ENCODE measurements around the gene AADAT. TPM values are rescaled to one million over a fixed set of nuclear protein-coding genes. Genes with fewer than 3 reads are reported as not detected.

Gene AADAT
- total RNA-seq, 4 donors from 2014 or later = 1.5 to 8.7 (median 5.2) TPM

DNA sequence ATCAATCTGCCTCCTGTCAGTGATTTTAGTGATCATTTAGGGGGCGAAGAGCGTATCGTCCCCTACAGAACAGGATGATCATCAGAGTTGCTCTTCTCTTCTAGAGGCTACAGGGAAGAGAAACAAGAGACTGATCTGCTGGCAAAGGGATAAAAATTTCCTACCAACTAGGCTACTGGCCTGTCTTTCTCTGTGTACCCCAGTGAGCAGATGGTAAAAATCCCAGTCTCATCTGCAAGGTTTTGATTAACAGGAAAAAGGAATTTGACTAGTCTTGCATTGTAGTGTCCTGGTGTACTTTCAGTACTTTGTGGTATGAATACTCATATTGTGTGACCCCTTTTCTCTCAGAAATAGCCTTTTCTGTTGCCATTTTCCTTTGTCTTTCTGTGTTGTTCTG lies 21.8 kb upstream of the AADAT start:
- ATAC-seq = no peak
- H3K4me1 ChIP-seq = no peaks in the 10 kb centered on the region
- no peak overlapping the region for H3K27ac ChIP-seq
- H3K36me3 ChIP-seq = no peaks in the 10 kb centered on the region
- TF ChIP-seq EP300 (IDR thresholded peaks at IDR 0.05) (no peak), POLR2A (IDR thresholded peaks at IDR 0.05) (no peak)
- TF ChIP-seq, protein P1, sequence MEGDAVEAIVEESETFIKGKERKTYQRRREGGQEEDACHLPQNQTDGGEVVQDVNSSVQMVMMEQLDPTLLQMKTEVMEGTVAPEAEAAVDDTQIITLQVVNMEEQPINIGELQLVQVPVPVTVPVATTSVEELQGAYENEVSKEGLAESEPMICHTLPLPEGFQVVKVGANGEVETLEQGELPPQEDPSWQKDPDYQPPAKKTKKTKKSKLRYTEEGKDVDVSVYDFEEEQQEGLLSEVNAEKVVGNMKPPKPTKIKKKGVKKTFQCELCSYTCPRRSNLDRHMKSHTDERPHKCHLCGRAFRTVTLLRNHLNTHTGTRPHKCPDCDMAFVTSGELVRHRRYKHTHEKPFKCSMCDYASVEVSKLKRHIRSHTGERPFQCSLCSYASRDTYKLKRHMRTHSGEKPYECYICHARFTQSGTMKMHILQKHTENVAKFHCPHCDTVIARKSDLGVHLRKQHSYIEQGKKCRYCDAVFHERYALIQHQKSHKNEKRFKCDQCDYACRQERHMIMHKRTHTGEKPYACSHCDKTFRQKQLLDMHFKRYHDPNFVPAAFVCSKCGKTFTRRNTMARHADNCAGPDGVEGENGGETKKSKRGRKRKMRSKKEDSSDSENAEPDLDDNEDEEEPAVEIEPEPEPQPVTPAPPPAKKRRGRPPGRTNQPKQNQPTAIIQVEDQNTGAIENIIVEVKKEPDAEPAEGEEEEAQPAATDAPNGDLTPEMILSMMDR (IDR thresholded peaks at IDR 0.05) = no peak
- no peaks in the 10 kb centered on the region for H3K27me3 ChIP-seq
- H3K9me3 ChIP-seq = no peaks in the 10 kb centered on the region
- H3K4me3 ChIP-seq = no peak overlapping the region
- WGBS, 2 donors (ENCODE audit: low coverage in 1 of 2) = 94% methylated on average over 3 of the region's 3 CpGs; no CpG with 5 or more reads in 1 of the 2 donors

DNA sequence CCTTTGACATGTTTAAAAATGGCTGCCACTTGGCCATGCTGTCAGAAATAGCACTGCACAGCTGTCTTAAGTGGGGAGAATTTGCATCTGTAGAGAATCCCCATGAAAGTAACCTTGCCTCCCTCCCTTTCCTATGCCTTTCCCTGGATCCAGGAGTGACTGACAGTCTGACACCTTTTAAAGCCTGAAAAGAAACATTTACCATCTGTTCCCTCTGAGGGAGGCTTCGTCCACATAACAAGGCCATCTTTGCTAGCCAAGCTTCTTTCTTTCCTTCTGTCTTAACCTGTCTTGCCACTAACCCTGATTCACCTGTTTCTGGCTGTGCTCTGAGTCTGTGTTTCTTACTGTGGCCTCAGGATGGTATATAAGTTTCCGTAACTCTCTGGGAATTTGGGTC lies 21.3 kb upstream of the AADAT start:
- WGBS, 2 donors (ENCODE audit: low coverage in 1 of 2) = 83 to 86% methylated on average over 1 to 2 of the region's 2 CpGs
- no peak for TF ChIP-seq POLR2AphosphoS5 (IDR thresholded peaks at IDR 0.05)
- TF ChIP-seq, protein P1 (IDR thresholded peaks at IDR 0.05) = no peak
- no peak for TF ChIP-seq EP300 (IDR thresholded peaks at IDR 0.05)
- H3K4me3 ChIP-seq = no peak overlapping the region
- no peak overlapping the region for H3K27ac ChIP-seq
- no peaks in the 10 kb centered on the region for H3K4me1 ChIP-seq
- H3K9me3 ChIP-seq = no peaks in the 10 kb centered on the region
- ATAC-seq = no peak
- no peaks in the 10 kb centered on the region for H3K27me3 ChIP-seq
- H3K36me3 ChIP-seq = no peaks in the 10 kb centered on the region

DNA sequence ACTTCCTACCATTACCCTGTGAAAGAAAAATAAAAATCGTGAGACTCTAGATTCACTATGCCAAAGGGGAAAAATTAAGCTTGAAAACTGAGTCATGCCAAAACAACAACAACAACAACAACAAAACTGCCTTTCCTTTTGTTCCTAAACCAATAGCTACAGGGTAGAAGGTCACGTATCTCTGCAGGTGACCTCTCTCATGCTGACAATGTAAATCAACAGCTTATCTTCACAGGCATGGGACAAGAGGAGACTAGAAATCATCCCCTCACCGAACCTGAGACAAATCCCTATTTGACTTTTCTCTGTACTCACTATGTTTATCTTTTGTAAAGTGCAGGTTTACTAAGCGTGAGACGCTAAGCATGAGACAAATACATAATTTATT lies 20.5 kb upstream of the AADAT start:
- 24 to 48% methylated on average over 5 of the region's 5 CpGs for WGBS, 2 donors (ENCODE audit: low coverage in 1 of 2)

DNA sequence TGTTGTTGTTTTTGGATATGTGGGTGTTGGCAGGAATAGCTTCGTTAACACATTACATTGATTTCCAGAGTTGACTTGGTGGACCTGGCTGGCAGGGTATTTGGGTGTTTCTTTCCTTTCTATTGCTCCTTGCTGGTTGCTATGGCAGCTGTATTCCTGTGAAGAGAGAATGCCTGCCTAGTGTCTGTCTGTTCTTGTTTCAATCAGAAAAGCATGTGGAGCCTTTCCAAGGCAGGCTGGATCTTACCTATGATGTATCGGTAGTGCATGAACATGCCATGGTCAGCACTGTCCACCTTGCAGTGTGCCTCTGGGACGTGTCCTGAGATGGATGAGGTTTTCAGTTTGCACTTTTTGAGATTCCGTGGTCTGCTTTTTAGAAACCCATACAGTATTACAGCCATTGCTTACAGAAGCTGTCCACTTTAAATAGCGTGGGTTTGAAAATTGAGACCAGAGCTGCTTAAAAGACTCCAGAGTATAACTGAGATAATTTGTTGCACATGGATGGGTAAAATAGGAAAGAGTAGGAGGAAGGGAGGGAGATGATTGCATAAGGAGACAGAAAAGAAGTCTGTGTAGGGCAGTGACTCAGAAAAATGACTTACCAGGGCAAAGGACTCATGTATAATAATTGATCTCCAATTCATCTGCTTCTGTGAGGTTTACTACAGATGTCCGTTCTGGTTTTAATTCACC lies 20.0 kb upstream of the AADAT start:
- Histone ChIP-seq H3K36me3 (no peaks in the 10 kb centered on the region), H3K27me3 (no peaks in the 10 kb centered on the region), H3K9me3 (no peaks in the 10 kb centered on the region), H3K27ac (no peak overlapping the region), H3K4me1 (no peaks in the 10 kb centered on the region), H3K4me3 (no peak overlapping the region)
- TF ChIP-seq EP300 (IDR thresholded peaks at IDR 0.05) = no peak
- TF ChIP-seq POLR2AphosphoS5 (IDR thresholded peaks at IDR 0.05) = no peak
- TF ChIP-seq, protein P1 (IDR thresholded peaks at IDR 0.05) = no peak
- no peak for TF ChIP-seq POLR2A (IDR thresholded peaks at IDR 0.05)
- ATAC-seq = no peak
- 33 to 38% methylated on average over 4 to 6 of the region's 6 CpGs for WGBS, 2 donors (ENCODE audit: low coverage in 1 of 2)

More for the DNA sequence above, 20.5 kb upstream of the AADAT start:
- H3K4me1 ChIP-seq = no peaks in the 10 kb centered on the region
- H3K36me3 ChIP-seq = no peaks in the 10 kb centered on the region
- no peaks in the 10 kb centered on the region for H3K27me3 ChIP-seq
- no peaks in the 10 kb centered on the region for H3K9me3 ChIP-seq
- H3K4me3 ChIP-seq = no peak overlapping the region
- TF ChIP-seq POLR2AphosphoS5 (IDR thresholded peaks at IDR 0.05) (no peak), EP300 (IDR thresholded peaks at IDR 0.05) (no peak), POLR2A (IDR thresholded peaks at IDR 0.05) (no peak)
- TF ChIP-seq, protein P1 (IDR thresholded peaks at IDR 0.05) = no peak
- H3K27ac ChIP-seq = no peak overlapping the region
- ATAC-seq = no peak

DNA sequence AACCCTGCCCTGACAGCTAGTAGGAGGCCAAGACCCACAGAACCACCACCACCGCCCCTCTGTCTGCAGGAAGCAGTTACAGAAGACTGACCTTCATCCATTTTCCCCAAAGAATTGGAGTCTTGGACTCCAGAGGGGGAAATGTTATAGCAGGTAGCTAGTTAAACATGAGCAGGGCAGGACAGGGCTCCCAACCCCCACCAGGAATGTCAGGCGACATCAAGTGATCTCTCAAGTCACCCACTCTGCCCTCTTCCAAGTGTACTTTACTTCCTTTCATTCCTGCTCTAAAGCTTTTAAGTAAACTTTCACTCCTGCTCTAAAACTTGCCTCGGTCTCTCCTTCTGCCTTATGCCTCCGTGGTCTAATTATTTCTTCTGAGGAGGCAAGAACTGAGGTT lies 17.1 kb upstream of the AADAT start:
- 70 to 76% methylated on average over 2 to 4 of the region's 4 CpGs for WGBS, 2 donors (ENCODE audit: low coverage in 1 of 2)
- Histone ChIP-seq H3K27ac (no peak overlapping the region), H3K9me3 (no peaks in the 10 kb centered on the region), H3K4me3 (no peak overlapping the region), H3K4me1 (no peaks in the 10 kb centered on the region), H3K36me3 (no peaks in the 10 kb centered on the region), H3K27me3 (no peaks in the 10 kb centered on the region)
- no peak for ATAC-seq
- TF ChIP-seq, protein P1 (IDR thresholded peaks at IDR 0.05) = no peak
- no peak for TF ChIP-seq EP300 (IDR thresholded peaks at IDR 0.05)
- TF ChIP-seq POLR2AphosphoS5 (IDR thresholded peaks at IDR 0.05) = no peak
- no peak for TF ChIP-seq POLR2A (IDR thresholded peaks at IDR 0.05)
